Neuron (in vitro differentiated cells): ENCODE data around the gene TNNC2.

Experiments used
- H2AFZ ChIP-seq: one replicate; pipeline ENCODE4 v1.6.1; 2013; ENCODE audit warnings: low read depth, mild to moderate bottlenecking, inconsistent platforms, low read length, moderate library complexity
- H3K27me3 ChIP-seq: one replicate; pipeline ENCODE4 v1.6.1; 2013; ENCODE audit warnings: low read length; ENCODE audit not compliant: insufficient read depth
- H3K36me3 ChIP-seq: one replicate; pipeline ENCODE4 v1.6.1; 2013; ENCODE audit warnings: low read length; ENCODE audit not compliant: insufficient read depth
- H3K4me1 ChIP-seq: one replicate; pipeline ENCODE4 v1.6.1; 2013; ENCODE audit warnings: low read length; ENCODE audit not compliant: insufficient read depth
- H3K4me3 ChIP-seq: 2 replicates; pipeline ENCODE4 v1.5.1; 2013; ENCODE audit warnings: mild to moderate bottlenecking, low read length, moderate library complexity
- H3K9me3 ChIP-seq: one replicate; pipeline ENCODE4 v1.6.1; 2013; ENCODE audit warnings: low read length

TNNC2 gene

GRCh38 chr20:45776931-45777330, 50.2 kb downstream of the TNNC2 start:
- no peaks in the 10 kb centered on the region for H3K9me3 ChIP-seq
- H3K36me3 ChIP-seq = no peaks in the 10 kb centered on the region
- H3K4me1 ChIP-seq = no peaks in the 10 kb centered on the region

GRCh38 chr20:45775411-45775810, 51.7 kb downstream of the TNNC2 start:
- Histone ChIP-seq H3K4me1 (peaks cover 3% of the 10 kb centered on the region), H3K27me3 (no peaks in the 10 kb centered on the region), H3K4me3 (no peak overlapping the region), H2AFZ (no peak overlapping the region), H3K9me3 (no peaks in the 10 kb centered on the region), H3K36me3 (no peaks in the 10 kb centered on the region)

More at GRCh38 chr20:45776931-45777330, 50.2 kb downstream of the TNNC2 start:
- H3K4me3 ChIP-seq = no peak overlapping the region
- no peak overlapping the region for H2AFZ ChIP-seq
- H3K27me3 ChIP-seq = no peaks in the 10 kb centered on the region

GRCh38 chr20:45774945-45775344, 52.2 kb downstream of the TNNC2 start:
- Histone ChIP-seq H3K9me3 (no peaks in the 10 kb centered on the region), H3K4me3 (no peak overlapping the region), H3K4me1 (peaks cover 3% of the 10 kb centered on the region), H2AFZ (no peak overlapping the region), H3K36me3 (no peaks in the 10 kb centered on the region), H3K27me3 (no peaks in the 10 kb centered on the region)
